HepG2 (cell line): ENCODE data around the gene NEK9. TPM values are rescaled to one million over a fixed set of nuclear protein-coding genes. Genes with fewer than 3 reads are reported as not detected.
A peak's percentile ranks its signal among the peaks of the same experiment; 100 is the strongest.

Experiments
- ATAC-seq: fragments of 200-7000 bp; cut with Tn5 transposase; 3 replicates; pipeline ENCODE4 v1.9.1; 2020; ENCODE audit warnings: mild to moderate bottlenecking, moderate library complexity
- BruUV-seq: library from RNA; stranded (reverse); fragments of 400-500 nt; replicated peaks from 2 replicates; lab custom pipeline; 2021; lab: Mats Ljungman, UMichigan
- CTCF ChIA-PET: fragments of 300-600 bp; formaldehyde crosslinking; extraction: SDS; loops from one replicate; lab custom pipeline; 2021; ENCODE audit warnings: low total read pairs, inconsistent platforms, low intra/inter-chr PET ratio; lab: Yijun Ruan, JAX
- POLR2A ChIA-PET: fragments of 350-600 bp; sonication (Branson Sonifier 250); formaldehyde crosslinking; loops from one replicate; lab custom pipeline; 2020; ENCODE audit warnings: antibody characterized with exemption, inconsistent platforms; lab: Yijun Ruan, JAX
- DNase-seq: peaks from one replicate; pipeline ENCODE4 v3.0.0-alpha.2; 2015; ENCODE audit warnings: low spot score
- FAIRE-seq: peaks from 3 replicates; lab custom pipeline; 2011; peaks lifted over from hg19 to GRCh38; lab: Jason Lieb, UNC
- H2AFZ ChIP-seq: one replicate; pipeline ENCODE4 v1.6.1; 2011; ENCODE audit warnings: low read length, inconsistent platforms
- H3K27ac ChIP-seq: fragments of 300-600 bp; 3 replicates; pipeline ENCODE4 v1.8.0; 2011; ENCODE audit warnings: mixed run types, mild to moderate bottlenecking, mixed read lengths, low read length, inconsistent platforms; ENCODE audit not compliant: insufficient read depth; ENCODE audit errors: extremely low read length
- H3K27me3 ChIP-seq, 2 experiments: fragments of 200-600 bp in 1 of 2; 2 replicates in 1 of 2; 3 replicates in 1 of 2; pipeline versions ENCODE4 v1.6.0 to v1.8.0; 2011; ENCODE audit warnings: low read length in 2 of 2, mild to moderate bottlenecking in 2 of 2, moderate library complexity in 2 of 2, inconsistent platforms in 1 of 2; ENCODE audit not compliant: insufficient read depth in 2 of 2, control insufficient read depth in 1 of 2
- H3K36me3 ChIP-seq, 2 experiments: fragments of 200-600 bp in 1 of 2; replicated peaks in 1 of 2; 2 replicates in 1 of 2; 3 replicates in 1 of 2; pipeline versions ENCODE4 v1.5.1 to v1.8.0; 2011; ENCODE audit warnings: low read length in 2 of 2, inconsistent platforms in 1 of 2; ENCODE audit not compliant: insufficient read depth in 2 of 2, control insufficient read depth in 1 of 2
- H3K4me1 ChIP-seq: 2 replicates; pipeline ENCODE4 v1.5.1; 2012; ENCODE audit warnings: low read length, inconsistent platforms; ENCODE audit not compliant: insufficient read depth
- H3K4me2 ChIP-seq: 2 replicates; pipeline ENCODE4 v1.6.0; 2011; ENCODE audit warnings: low read depth, low read length, inconsistent platforms
- H3K4me3 ChIP-seq, 3 experiments: fragments of 200-600 bp in 1 of 3; sonication (generic), shearing (Covaris generic) in 1 of 3; replicated peaks in 1 of 3; 2 replicates each; pipeline ENCODE4 v1.5.1; 2011 to 2016; ENCODE audit warnings: low read length in 3 of 3, inconsistent platforms in 2 of 3, low read depth in 2 of 3, mild to moderate bottlenecking in 2 of 3, control low read depth in 1 of 3, mixed read lengths in 1 of 3; ENCODE audit not compliant: insufficient read depth in 1 of 3
- H3K79me2 ChIP-seq: one replicate; pipeline ENCODE4 v1.6.1; 2011; ENCODE audit warnings: low read length, inconsistent platforms; ENCODE audit not compliant: insufficient read depth
- H3K9ac ChIP-seq: 2 replicates; pipeline ENCODE4 v1.6.0; 2011; ENCODE audit warnings: mild to moderate bottlenecking, low read depth, low read length, inconsistent platforms; ENCODE audit not compliant: insufficient read depth
- H3K9me3 ChIP-seq: 2 replicates; pipeline ENCODE4 v1.5.1; 2012; ENCODE audit warnings: mild to moderate bottlenecking, low read length
- H4K20me1 ChIP-seq: 2 replicates; pipeline ENCODE4 v1.6.0; 2011; ENCODE audit warnings: inconsistent platforms, mild to moderate bottlenecking, low read length, moderate library complexity; ENCODE audit not compliant: insufficient read depth
- AGO1 ChIP-seq: fragments of 200-400 bp; formaldehyde crosslinking; IDR thresholded peaks from 2 replicates; pipeline ENCODE4 v1.6.1; 2017; ENCODE audit warnings: mild to moderate bottlenecking, low read depth, low read length, moderate library complexity; ENCODE audit not compliant: poor library complexity, severe bottlenecking
- FOSL1 ChIP-seq: sonication (generic); formaldehyde crosslinking; IDR thresholded peaks from 2 replicates; pipeline ENCODE4 v1.9.0; 2021; ENCODE audit warnings: missing genetic modification reagents, borderline replicate concordance
- PHF8 ChIP-seq: sonication (generic); formaldehyde crosslinking; IDR thresholded peaks from 2 replicates; pipeline ENCODE4 v1.5.0; 2020; ENCODE audit warnings: missing genetic modification reagents
- POLR2AphosphoS2 ChIP-seq: IDR thresholded peaks from 2 replicates; pipeline ENCODE4 v1.6.1; 2011; ENCODE audit warnings: low read depth, low read length, improper control_type of control experiment
- STAT6 ChIP-seq: sonication (generic); formaldehyde crosslinking; IDR thresholded peaks from 2 replicates; pipeline ENCODE4 v1.4.0; 2020; ENCODE audit warnings: missing genetic modification reagents, mild to moderate bottlenecking, borderline replicate concordance
- ZNF496 ChIP-seq: sonication (generic); formaldehyde crosslinking; IDR thresholded peaks from 2 replicates; pipeline ENCODE4 v1.8.1; 2023; ENCODE audit warnings: mild to moderate bottlenecking, moderate library complexity, missing genetic modification reagents; ENCODE audit not compliant: insufficient replicate concordance
- ZNF614 ChIP-seq: IDR thresholded peaks from 2 replicates; pipeline ENCODE4 v1.6.1; 2018; ENCODE audit warnings: missing biosample characterization, missing genetic modification reagents, inconsistent platforms, borderline replicate concordance
- ZNF747 ChIP-seq: sonication (generic); formaldehyde crosslinking; IDR thresholded peaks from 2 replicates; pipeline ENCODE4 v1.8.1; 2023; ENCODE audit warnings: missing genetic modification reagents, mild to moderate bottlenecking, borderline replicate concordance
- ZNF790 ChIP-seq: sonication (generic); formaldehyde crosslinking; IDR thresholded peaks from 2 replicates; pipeline ENCODE4 v1.8.0; 2022; ENCODE audit warnings: missing genetic modification reagents, mild to moderate bottlenecking, borderline replicate concordance
- WGBS: methylation state at CpG from one replicate; pipeline ENCODE4 v1.1.6; 2017; ENCODE audit warnings: low lambda C conversion rate; 5-methylcytosine and 5-hydroxymethylcytosine counted together
- in situ Hi-C: cut with HindIII; loops from 2 replicates; pipeline ENCODE4 v1.10.0; 2017; ENCODE audit warnings: low pct_unique_long_range_greater_than_20kb; ENCODE audit not compliant: extremely low pct_ligation_motif_present
- intact Hi-C: fragments of 100-400 bp; cut with micrococcal nuclease; formaldehyde crosslinking; loops from one replicate; pipeline ENCODE4 v1.10.0; 2022; ENCODE audit not compliant: unreplicated experiment
- polyA plus RNA-seq, 8 experiments: library from polyadenylated mRNA; depleted of rRNA in 3 of 8; stranded (reverse) in 7 of 8; unstranded in 1 of 8; fragments of >200 nt; fragmentation: Illumina TruSeq in 4 of 8; extraction: Trizol in 4 of 8; gene quantifications; 2 replicates each; pipeline versions ENCODE4 v1.2.1 to v1.2.3, GENCODE V29; 2011 to 2016; ENCODE audit warnings: low read depth in 4 of 8, missing spikeins in 1 of 8, mixed read lengths in 1 of 8; ENCODE audit not compliant: insufficient read depth in 1 of 8
- total RNA-seq, 5 experiments: library from RNA; depleted of rRNA; stranded (reverse); fragments of >200 nt; fragmentation: Illumina TruSeq; extraction: Trizol; gene quantifications; 2 replicates each; pipeline ENCODE4 v1.2.3, GENCODE V29; 2016; ENCODE audit warnings: low read depth in 1 of 5
- TF ChIP-seq, protein P1 (sequence below): IDR thresholded peaks from 2 replicates; pipeline ENCODE4 v1.6.1; 2018; ENCODE audit warnings: missing genetic modification reagents, mild to moderate bottlenecking, missing compliant biosample characterization
- TF ChIP-seq, protein P2 (sequence below): sonication (generic); formaldehyde crosslinking; IDR thresholded peaks from 2 replicates; pipeline ENCODE4 v1.4.0; 2020; ENCODE audit warnings: missing genetic modification reagents

NEK9 gene
- total and polyA plus RNA-seq, 2 of the 13 experiments (the other 11 are each of a cell fraction or from before 2014, with no cell fraction given), result 16.5 to 27.3 TPM

- ChIA-PET POLR2A (interaction anchor here (0.6 to 2.3 kb wide), 25 partner anchors 8 to 1218 kb away, joined by 3 to 14 read pairs (median 4); partner anchors contain the start of genes EIF2B2, MLH3, NEK9 and PGF), CTCF (no interaction called here)
- FAIRE-seq, result peak; percentile 64
- H3K4me1 ChIP-seq, result peaks cover 45% of the 10 kb centered on the region
- WGBS, result 0% methylated on average over 2 of the region's 58 CpGs
- H3K79me2 ChIP-seq, result peaks cover 16% of the 10 kb centered on the region
- ATAC-seq, result peak; percentile 86
- peak within 1 kb of the TSS; percentile 67 to 80 (median 68) for H3K4me3 ChIP-seq
- no peaks in the 10 kb centered on the region for H3K27me3 ChIP-seq
- peak within 1 kb of the TSS; percentile 89 for H3K9ac ChIP-seq
- H3K36me3 ChIP-seq, result no peaks in the 10 kb centered on the region
- peak within 1 kb of the TSS; percentile 98 for H3K4me2 ChIP-seq
- H3K27ac ChIP-seq, result peak within 1 kb of the TSS; percentile 95
- H2AFZ ChIP-seq, result peak within 1 kb of the TSS; percentile 30
- no TSS peak for BruUV-seq
- peak; percentile 89 for DNase-seq
- H4K20me1 ChIP-seq, result no peaks in the 10 kb centered on the region
- in situ Hi-C loops, result no loop called here
- no peaks in the 10 kb centered on the region for H3K9me3 ChIP-seq
- intact Hi-C loops, result loop anchor here (10.0 kb wide), 1 partner anchor 64 kb away; the partner anchor contains the start of gene EIF2B2
- TF ChIP-seq FOSL1 (CRISPR knock-in tag), result 0 out of 2 replicates have a peak, but pooled peaks have one; percentile 6
- TF ChIP-seq, protein P1, sequence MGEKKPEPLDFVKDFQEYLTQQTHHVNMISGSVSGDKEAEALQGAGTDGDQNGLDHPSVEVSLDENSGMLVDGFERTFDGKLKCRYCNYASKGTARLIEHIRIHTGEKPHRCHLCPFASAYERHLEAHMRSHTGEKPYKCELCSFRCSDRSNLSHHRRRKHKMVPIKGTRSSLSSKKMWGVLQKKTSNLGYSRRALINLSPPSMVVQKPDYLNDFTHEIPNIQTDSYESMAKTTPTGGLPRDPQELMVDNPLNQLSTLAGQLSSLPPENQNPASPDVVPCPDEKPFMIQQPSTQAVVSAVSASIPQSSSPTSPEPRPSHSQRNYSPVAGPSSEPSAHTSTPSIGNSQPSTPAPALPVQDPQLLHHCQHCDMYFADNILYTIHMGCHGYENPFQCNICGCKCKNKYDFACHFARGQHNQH (CRISPR knock-in tag), result peak; percentile 43; the same call in 1 of the 2 replicates
- TF ChIP-seq POLR2AphosphoS2, result no peak; the same call in 1 of the 2 replicates
- no peak for TF ChIP-seq ZNF496
- TF ChIP-seq ZNF747 (CRISPR knock-in tag), result peak; percentile 93
- peak; percentile 72 for TF ChIP-seq AGO1
- peak; percentile 77; the same call in 1 of the 2 replicates for TF ChIP-seq ZNF790
- no peak for TF ChIP-seq ZNF614 (CRISPR knock-in tag)
- TF ChIP-seq PHF8 (CRISPR knock-in tag), result peak; percentile 80
- TF ChIP-seq STAT6 (CRISPR knock-in tag), result no peak; the same call in 1 of the 2 replicates
- TF ChIP-seq, protein P2, sequence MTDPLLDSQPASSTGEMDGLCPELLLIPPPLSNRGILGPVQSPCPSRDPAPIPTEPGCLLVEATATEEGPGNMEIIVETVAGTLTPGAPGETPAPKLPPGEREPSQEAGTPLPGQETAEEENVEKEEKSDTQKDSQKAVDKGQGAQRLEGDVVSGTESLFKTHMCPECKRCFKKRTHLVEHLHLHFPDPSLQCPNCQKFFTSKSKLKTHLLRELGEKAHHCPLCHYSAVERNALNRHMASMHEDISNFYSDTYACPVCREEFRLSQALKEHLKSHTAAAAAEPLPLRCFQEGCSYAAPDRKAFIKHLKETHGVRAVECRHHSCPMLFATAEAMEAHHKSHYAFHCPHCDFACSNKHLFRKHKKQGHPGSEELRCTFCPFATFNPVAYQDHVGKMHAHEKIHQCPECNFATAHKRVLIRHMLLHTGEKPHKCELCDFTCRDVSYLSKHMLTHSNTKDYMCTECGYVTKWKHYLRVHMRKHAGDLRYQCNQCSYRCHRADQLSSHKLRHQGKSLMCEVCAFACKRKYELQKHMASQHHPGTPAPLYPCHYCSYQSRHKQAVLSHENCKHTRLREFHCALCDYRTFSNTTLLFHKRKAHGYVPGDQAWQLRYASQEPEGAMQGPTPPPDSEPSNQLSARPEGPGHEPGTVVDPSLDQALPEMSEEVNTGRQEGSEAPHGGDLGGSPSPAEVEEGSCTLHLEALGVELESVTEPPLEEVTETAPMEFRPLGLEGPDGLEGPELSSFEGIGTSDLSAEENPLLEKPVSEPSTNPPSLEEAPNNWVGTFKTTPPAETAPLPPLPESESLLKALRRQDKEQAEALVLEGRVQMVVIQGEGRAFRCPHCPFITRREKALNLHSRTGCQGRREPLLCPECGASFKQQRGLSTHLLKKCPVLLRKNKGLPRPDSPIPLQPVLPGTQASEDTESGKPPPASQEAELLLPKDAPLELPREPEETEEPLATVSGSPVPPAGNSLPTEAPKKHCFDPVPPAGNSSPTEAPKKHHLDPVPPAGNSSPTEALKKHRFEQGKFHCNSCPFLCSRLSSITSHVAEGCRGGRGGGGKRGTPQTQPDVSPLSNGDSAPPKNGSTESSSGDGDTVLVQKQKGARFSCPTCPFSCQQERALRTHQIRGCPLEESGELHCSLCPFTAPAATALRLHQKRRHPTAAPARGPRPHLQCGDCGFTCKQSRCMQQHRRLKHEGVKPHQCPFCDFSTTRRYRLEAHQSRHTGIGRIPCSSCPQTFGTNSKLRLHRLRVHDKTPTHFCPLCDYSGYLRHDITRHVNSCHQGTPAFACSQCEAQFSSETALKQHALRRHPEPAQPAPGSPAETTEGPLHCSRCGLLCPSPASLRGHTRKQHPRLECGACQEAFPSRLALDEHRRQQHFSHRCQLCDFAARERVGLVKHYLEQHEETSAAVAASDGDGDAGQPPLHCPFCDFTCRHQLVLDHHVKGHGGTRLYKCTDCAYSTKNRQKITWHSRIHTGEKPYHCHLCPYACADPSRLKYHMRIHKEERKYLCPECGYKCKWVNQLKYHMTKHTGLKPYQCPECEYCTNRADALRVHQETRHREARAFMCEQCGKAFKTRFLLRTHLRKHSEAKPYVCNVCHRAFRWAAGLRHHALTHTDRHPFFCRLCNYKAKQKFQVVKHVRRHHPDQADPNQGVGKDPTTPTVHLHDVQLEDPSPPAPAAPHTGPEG (CRISPR knock-in tag), result peak; percentile 82
These were observed 57.6 kb downstream of the NEK9 start, which contains the start of gene ZC2HC1C for GRCh38 chr14:75069121-75069810. Gene ZC2HC1C (plus strand): TSS chr14:75069641. CDS start chr14:75070574, 933 bp downstream.
